Activated CD4-positive, alpha-beta T cell treated with anti-CD3 and anti-CD28 coated beads for 4 hours (primary cell): ENCODE data around the gene MGAT2.
"Not testable (repeated sequence)": the region's sequence is repeated elsewhere in the genome, so short reads cannot be mapped to it uniquely, and the experiment has no call there.

Experiments used
- DNase-seq, 2 donors: peaks; one replicate each; pipeline ENCODE4 v3.0.0-alpha.2; 2020

Gene MGAT2

GRCh38 chr14:49612671-49613070, 7.9 kb upstream of the MGAT2 start:
- DNase-seq, result no peak

- DNase-seq, result no peak
Measured at GRCh38 chr14:49614196-49614595, 6.4 kb upstream of the MGAT2 start.

- no peak for DNase-seq
Measured at GRCh38 chr14:49615776-49616175, 4.8 kb upstream of the MGAT2 start.

GRCh38 chr14:49617852-49618519, 2.6 kb upstream of the MGAT2 start:
- no peak for DNase-seq

GRCh38 chr14:49619273-49619672, 1.3 kb upstream of the MGAT2 start:
- not testable (repeated sequence) for DNase-seq

GRCh38 chr14:49619730-49620129, 869 bp upstream of the MGAT2 start:
- no peak for DNase-seq

GRCh38 chr14:49621114-49621881, 699 bp downstream of the MGAT2 start:
- DNase-seq, result peak; percentile 44 to 57

GRCh38 chr14:49622022-49622607, 1.5 kb downstream of the MGAT2 start:
- DNase-seq, result no peak

GRCh38 chr14:49623387-49623786, 2.8 kb downstream of the MGAT2 start:
- DNase-seq, result no peak

GRCh38 chr14:49623941-49624839, 3.6 kb downstream of the MGAT2 start:
- DNase-seq, result peak in 1 of 2 donors; percentile 24

- peak; percentile 92 to 95 for DNase-seq
Measured at GRCh38 chr14:49633640-49634546, 13.3 kb downstream of the MGAT2 start.

GRCh38 chr14:49634547-49635334, 14.1 kb downstream of the MGAT2 start, which contains the start of gene DNAAF2:
DNAAF2 (minus strand) TSS chr14:49635244; CDS start chr14:49635149, 95 bp downstream.
- peak; percentile 65 to 68 for DNase-seq

GRCh38 chr14:49636866-49637265, 16.3 kb downstream of the MGAT2 start:
- DNase-seq, result no peak

- DNase-seq, result no peak
Measured at GRCh38 chr14:49637534-49638078, 17.0 kb downstream of the MGAT2 start.

GRCh38 chr14:49640540-49641417, 20.2 kb downstream of the MGAT2 start:
- DNase-seq, result no peak

- DNase-seq, result no peak
Measured at GRCh38 chr14:49641697-49642129, 21.1 kb downstream of the MGAT2 start.

GRCh38 chr14:49642163-49642562, 21.6 kb downstream of the MGAT2 start:
- DNase-seq, result no peak

- no peak for DNase-seq
Measured at GRCh38 chr14:49653508-49653907, 32.9 kb downstream of the MGAT2 start.

- DNase-seq, result no peak
Measured at GRCh38 chr14:49654511-49654910, 33.9 kb downstream of the MGAT2 start.
